K562 (cell line): ENCODE results near the gene C12orf42. TPM values are rescaled to one million over a fixed set of nuclear protein-coding genes. Genes with fewer than 3 reads are reported as not detected.

ENCODE experiments used
- ATAC-seq: fragments of 200-7000 bp; cut with Tn5 transposase; 3 replicates; pipeline ENCODE4 v1.9.1; 2020; ENCODE audit warnings: moderate library complexity
- BruUV-seq: library from RNA; stranded (reverse); fragments of 400-500 nt; replicated peaks from 2 replicates; lab custom pipeline; 2021; lab: Mats Ljungman, UMichigan
- CTCF ChIA-PET: fragments of 300-600 bp; formaldehyde crosslinking; extraction: SDS; loops from one replicate; lab custom pipeline; 2021; ENCODE audit warnings: low intra/inter-chr PET ratio; lab: Yijun Ruan, JAX
- POLR2A ChIA-PET: fragments of 300-600, 350-650 bp; sonication (Branson Sonifier 250); formaldehyde crosslinking; extraction: SDS; loops from one replicate; lab custom pipeline; 2021; ENCODE audit warnings: antibody characterized with exemption, inconsistent platforms; lab: Yijun Ruan, JAX
- DNase-seq, 4 experiments: peaks; one replicate each; pipeline versions ENCODE4 v3.0.0 to v3.0.0-alpha.2; 2011 to 2018; ENCODE audit warnings: low spot score in 3 of 4, mixed read lengths in 3 of 4; ENCODE audit errors: extremely low read depth in 1 of 4
- FAIRE-seq: peaks from 2 replicates; lab custom pipeline; 2011; peaks lifted over from hg19 to GRCh38; lab: Jason Lieb, UNC
- H2AFZ ChIP-seq: 2 replicates; pipeline ENCODE4 v1.6.0; 2011; ENCODE audit warnings: low read depth, low read length, control low read depth, inconsistent platforms
- H3K27ac ChIP-seq: fragments of 200-600 bp; 3 replicates; pipeline ENCODE4 v1.8.0; 2011; ENCODE audit warnings: low read depth, mild to moderate bottlenecking, control low read depth, inconsistent platforms, low read length, moderate library complexity, mixed read lengths; ENCODE audit errors: extremely low read depth
- H3K27me3 ChIP-seq, 2 experiments: fragments of 300-600 bp in 1 of 2; 2 replicates in 1 of 2; 3 replicates in 1 of 2; pipeline versions ENCODE4 v1.6.0 to v1.8.0; 2011; ENCODE audit warnings: inconsistent platforms in 2 of 2, low read length in 2 of 2, mild to moderate bottlenecking in 1 of 2, mixed read lengths in 1 of 2, moderate library complexity in 1 of 2; ENCODE audit not compliant: control insufficient read depth in 2 of 2, insufficient read depth in 2 of 2
- H3K36me3 ChIP-seq: fragments of 300-600 bp; 3 replicates; pipeline ENCODE4 v1.8.0; 2011; ENCODE audit warnings: mild to moderate bottlenecking, low read length, inconsistent platforms; ENCODE audit not compliant: control insufficient read depth, insufficient read depth
- H3K4me1 ChIP-seq, 2 experiments: fragments of 200-600 bp in 1 of 2; replicated peaks in 1 of 2; 2 replicates in 1 of 2; 3 replicates in 1 of 2; pipeline versions ENCODE4 v1.5.1 to v1.8.0; 2011; ENCODE audit warnings: inconsistent platforms in 2 of 2, low read length in 2 of 2, mild to moderate bottlenecking in 1 of 2, mixed read lengths in 1 of 2, moderate library complexity in 1 of 2; ENCODE audit not compliant: control insufficient read depth in 2 of 2, insufficient read depth in 2 of 2
- H3K4me2 ChIP-seq: 2 replicates; pipeline ENCODE4 v1.6.1; 2011; ENCODE audit warnings: low read length, control low read depth, inconsistent platforms, mixed read lengths; ENCODE audit not compliant: insufficient read depth
- H3K4me3 ChIP-seq: fragments of 200-600 bp; sonication (generic), shearing (Covaris generic); 2 replicates; pipeline ENCODE4 v1.5.1; 2016; ENCODE audit warnings: control low read depth, inconsistent platforms
- H3K79me2 ChIP-seq: fragments of 200-600 bp; 3 replicates; pipeline ENCODE4 v1.8.0; 2011; ENCODE audit warnings: low read length, inconsistent platforms; ENCODE audit not compliant: control insufficient read depth, insufficient read depth
- H3K9ac ChIP-seq, 2 experiments: 2 replicates each; pipeline versions ENCODE4 v1.6.0 to v1.6.1; 2011; ENCODE audit warnings: low read depth in 2 of 2, low read length in 2 of 2, control low read depth in 1 of 2, inconsistent platforms in 1 of 2, mild to moderate bottlenecking in 1 of 2, mixed read lengths in 1 of 2; ENCODE audit not compliant: insufficient read depth in 1 of 2
- H3K9me1 ChIP-seq: one replicate; pipeline ENCODE4 v1.6.0; 2011; ENCODE audit warnings: inconsistent platforms, mild to moderate bottlenecking, low read length, moderate library complexity; ENCODE audit not compliant: control insufficient read depth, insufficient read depth
- H3K9me3 ChIP-seq: replicated peaks from 2 replicates; pipeline ENCODE4 v1.5.1; 2011; ENCODE audit warnings: low read depth, low read length, inconsistent platforms; ENCODE audit not compliant: control insufficient read depth, insufficient read depth
- H4K20me1 ChIP-seq: replicated peaks from 2 replicates; pipeline ENCODE4 v1.6.1; 2011; ENCODE audit warnings: low read length, inconsistent platforms, mixed read lengths; ENCODE audit not compliant: control insufficient read depth, insufficient read depth
- C11orf30 ChIP-seq: fragments of 450-650 bp; IDR thresholded peaks from 2 replicates; pipeline ENCODE4 v1.6.1; 2016; ENCODE audit warnings: low read depth, mild to moderate bottlenecking
- CHD1 ChIP-seq: fragments of 200-600 bp; sonication (generic); IDR thresholded peaks from one replicate; pipeline ENCODE4 v1.6.1; 2012; ENCODE audit warnings: mild to moderate bottlenecking, moderate library complexity, low read length, inconsistent platforms
- MAFG ChIP-seq: fragments of 450-650 bp; conservative IDR thresholded peaks from 2 replicates; pipeline ENCODE4 v1.6.1; 2016; ENCODE audit warnings: missing genetic modification characterization, missing compliant biosample characterization
- NFE2 ChIP-seq: IDR thresholded peaks from 2 replicates; pipeline ENCODE4 v1.6.1; 2014; ENCODE audit warnings: antibody characterized with exemption, low read depth
- NFE2L1 ChIP-seq: fragments of 450-650 bp; IDR thresholded peaks from 2 replicates; pipeline ENCODE4 v1.6.1; 2016; ENCODE audit warnings: missing genetic modification characterization, low read depth, mild to moderate bottlenecking, missing compliant biosample characterization, moderate library complexity, borderline replicate concordance
- RUNX1 ChIP-seq: sonication (generic); IDR thresholded peaks from 2 replicates; pipeline ENCODE4 v1.6.1; 2016; ENCODE audit warnings: antibody characterized with exemption, low read depth
- ZNF316 ChIP-seq: fragments of 450-650 bp; IDR thresholded peaks from 2 replicates; pipeline ENCODE4 v1.6.1; 2016
- WGBS: fragments of 100-300 bp; shearing (Covaris generic); methylation state at CpG from one replicate; pipeline ENCODE4 v1.1.6; 2016; ENCODE audit warnings: low coverage, mixed read lengths; ENCODE audit not compliant: insufficient coverage; ENCODE audit errors: missing lambda C conversion rate; 5-methylcytosine and 5-hydroxymethylcytosine counted together
- in situ Hi-C: fragments of 300-500 bp; cut with MboI; formaldehyde crosslinking; loops from 4 replicates; pipeline ENCODE4 v1.15.0; 2018; ENCODE audit warnings: inconsistent platforms, mixed read lengths
- intact Hi-C: fragments of 100-400 bp; cut with micrococcal nuclease; formaldehyde crosslinking; loops from 2 replicates; pipeline ENCODE4 v1.14.2; 2022
- polyA plus RNA-seq, 8 experiments: library from polyadenylated mRNA; depleted of rRNA in 4 of 8; stranded (reverse) in 5 of 8; unstranded in 3 of 8; fragments of >200 nt; fragmentation: Nextera tagmentation in 2 of 8; fragmentation: Illumina TruSeq in 1 of 8; extraction: Ambion mirVana in 2 of 8; extraction: Trizol in 1 of 8; gene quantifications; 2 replicates each; pipeline versions ENCODE4 v1.2.1 to v1.2.3, GENCODE V29; 2011 to 2014; ENCODE audit warnings: inconsistent platforms in 1 of 8, missing spikeins in 1 of 8
- total RNA-seq, 7 experiments: library from RNA; depleted of rRNA in 6 of 7; stranded (reverse); fragments of >200 nt in 6 of 7; fragmentation: Illumina TruSeq in 2 of 7; extraction: Trizol in 2 of 7; gene quantifications; 2 replicates each; pipeline versions ENCODE4 v1.2.1 to v1.2.3, GENCODE V29; 2011 to 2021; ENCODE audit warnings: low replicate concordance in 1 of 7
- TF ChIP-seq, protein P1 (sequence below): IDR thresholded peaks from 3 replicates; pipeline ENCODE4 v1.6.1; 2011; ENCODE audit warnings: borderline replicate concordance, mild to moderate bottlenecking, moderate library complexity; ENCODE audit not compliant: insufficient read length; ENCODE audit errors: extremely low read depth

The C12orf42 gene
- total and polyA plus RNA-seq, 9 of the 15 experiments (the other 6 are each of a cell fraction or from before 2014, with no cell fraction given) = not detected

DNA sequence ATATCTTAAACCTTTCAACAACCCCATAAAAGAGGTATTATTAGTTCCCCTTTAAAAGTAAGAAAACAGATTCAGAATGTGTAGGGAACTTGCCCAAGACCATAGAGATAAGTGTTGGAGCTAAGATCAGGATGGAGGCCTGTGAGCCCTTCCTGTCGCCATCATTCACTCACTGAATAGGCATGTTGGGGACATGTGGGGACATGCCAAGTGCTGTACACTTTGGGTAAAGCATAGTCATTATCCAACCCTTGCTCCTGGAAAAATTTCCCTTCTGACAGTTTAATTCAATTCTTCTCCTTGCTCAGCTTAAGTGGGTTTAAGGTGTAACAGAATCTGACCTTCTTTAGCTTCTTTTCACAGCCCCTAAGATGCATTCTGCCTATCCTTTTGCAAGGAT is 28.0 kb upstream of the C12orf42 start (continued):
- TF ChIP-seq, protein P1, sequence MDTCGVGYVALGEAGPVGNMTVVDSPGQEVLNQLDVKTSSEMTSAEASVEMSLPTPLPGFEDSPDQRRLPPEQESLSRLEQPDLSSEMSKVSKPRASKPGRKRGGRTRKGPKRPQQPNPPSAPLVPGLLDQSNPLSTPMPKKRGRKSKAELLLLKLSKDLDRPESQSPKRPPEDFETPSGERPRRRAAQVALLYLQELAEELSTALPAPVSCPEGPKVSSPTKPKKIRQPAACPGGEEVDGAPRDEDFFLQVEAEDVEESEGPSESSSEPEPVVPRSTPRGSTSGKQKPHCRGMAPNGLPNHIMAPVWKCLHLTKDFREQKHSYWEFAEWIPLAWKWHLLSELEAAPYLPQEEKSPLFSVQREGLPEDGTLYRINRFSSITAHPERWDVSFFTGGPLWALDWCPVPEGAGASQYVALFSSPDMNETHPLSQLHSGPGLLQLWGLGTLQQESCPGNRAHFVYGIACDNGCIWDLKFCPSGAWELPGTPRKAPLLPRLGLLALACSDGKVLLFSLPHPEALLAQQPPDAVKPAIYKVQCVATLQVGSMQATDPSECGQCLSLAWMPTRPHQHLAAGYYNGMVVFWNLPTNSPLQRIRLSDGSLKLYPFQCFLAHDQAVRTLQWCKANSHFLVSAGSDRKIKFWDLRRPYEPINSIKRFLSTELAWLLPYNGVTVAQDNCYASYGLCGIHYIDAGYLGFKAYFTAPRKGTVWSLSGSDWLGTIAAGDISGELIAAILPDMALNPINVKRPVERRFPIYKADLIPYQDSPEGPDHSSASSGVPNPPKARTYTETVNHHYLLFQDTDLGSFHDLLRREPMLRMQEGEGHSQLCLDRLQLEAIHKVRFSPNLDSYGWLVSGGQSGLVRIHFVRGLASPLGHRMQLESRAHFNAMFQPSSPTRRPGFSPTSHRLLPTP = no peak

- Histone ChIP-seq H3K4me2 (no peak overlapping the region), H4K20me1 (no peaks in the 10 kb centered on the region), H3K9ac (no peak overlapping the region), H3K4me1 (no peaks in the 10 kb centered on the region), H2AFZ (no peak overlapping the region), H3K27me3 (no peaks in the 10 kb centered on the region), H3K4me3 (no peak overlapping the region), H3K36me3 (no peaks in the 10 kb centered on the region), H3K27ac (no peak overlapping the region), H3K9me1 (no peaks in the 10 kb centered on the region), H3K9me3 (no peaks in the 10 kb centered on the region), H3K79me2 (no peaks in the 10 kb centered on the region)
- ChIA-PET POLR2A (no interaction called here), CTCF (no interaction called here)
- FAIRE-seq (no peak), DNase-seq (no peak), ATAC-seq (no peak)
- TF ChIP-seq RUNX1 = no peak
- TF ChIP-seq NFE2L1 = 0 out of 2 replicates have a peak, but pooled peaks have one; percentile 17
- TF ChIP-seq C11orf30 = peak; percentile 27; the same call in 1 of the 2 replicates
- 0 out of 2 replicates have a peak, but pooled peaks have one; percentile 5 for TF ChIP-seq NFE2
- TF ChIP-seq ZNF316 = peak; percentile 65
- peak; percentile 32 for TF ChIP-seq MAFG (tag)
- no peak for TF ChIP-seq CHD1
- 3% methylated on average over 2 of the region's 2 CpGs for WGBS
- BruUV-seq = no TSS peak
- in situ Hi-C loops = no loop called here
- intact Hi-C loops = no loop called here
These were observed 25.0 kb upstream of the C12orf42 start for GRCh38 chr12:103520686-103521215.
